H1 (cell line): Measurements from ENCODE around the gene CDKN2B.

Experiments used
- EP300 ChIP-seq, 2 experiments: IDR thresholded peaks; 1 replicate in 1 of 2; 2 replicates in 1 of 2; pipeline ENCODE4 v1.6.1; 2011 to 2012; ENCODE audit warnings: low read depth in 2 of 2, low read length in 2 of 2, mild to moderate bottlenecking in 2 of 2, borderline replicate concordance in 1 of 2, inconsistent platforms in 1 of 2, moderate library complexity in 1 of 2
- HDAC6 ChIP-seq: IDR thresholded peaks from one replicate; pipeline ENCODE4 v1.7.1; 2012; ENCODE audit warnings: low read depth, mild to moderate bottlenecking, inconsistent platforms, low read length, moderate library complexity

GRCh38 chr9:22005021-22005701, 3.9 kb downstream of the CDKN2B start:
- no peak for TF ChIP-seq EP300 (IDR thresholded peaks at IDR 0.05; ENCODE audit: borderline replicate concordance in 1 of 2, low read depth in 2 of 2, low read length in 2 of 2)
- no peak for TF ChIP-seq HDAC6
